Umbilical cord (tissue), 2 donors: ENCODE results near the gene TMEM196. TPM values are rescaled to one million over a fixed set of nuclear protein-coding genes. Genes with fewer than 3 reads are reported as not detected.
"Not testable (repeated sequence)": the region's sequence is repeated elsewhere in the genome, so short reads cannot be mapped to it uniquely, and the experiment has no call there.

Experiments used
- DNase-seq: peaks from one replicate; pipeline ENCODE4 v3.0.0-alpha.2; 2015; ENCODE audit warnings: low spot score
- total RNA-seq: library from RNA; depleted of rRNA; stranded (reverse); fragments of >200 nt; gene quantifications from one replicate; pipeline ENCODE4 v1.2.3, GENCODE V29; 2014; ENCODE audit warnings: low replicate concordance; ENCODE audit not compliant: insufficient read depth

The TMEM196 gene
- total RNA-seq, 1 donor from 2014 or later, result 14.9 TPM

- DNase-seq, result no peak
Measured at GRCh38 chr7:19707240-19707639, 66.2 kb downstream of the TMEM196 start.

GRCh38 chr7:19705663-19706062 is 67.8 kb downstream of the TMEM196 start:
- DNase-seq, result no peak

GRCh38 chr7:19701471-19701870 is 71.9 kb downstream of the TMEM196 start:
- no peak for DNase-seq

GRCh38 chr7:19700936-19701335 is 72.5 kb downstream of the TMEM196 start:
- DNase-seq, result no peak

GRCh38 chr7:19698331-19698730 is 75.1 kb downstream of the TMEM196 start:
- no peak for DNase-seq

- no peak for DNase-seq
Measured at GRCh38 chr7:19696926-19697325, 76.5 kb downstream of the TMEM196 start.

GRCh38 chr7:19692111-19692828 is 81.1 kb downstream of the TMEM196 start:
- no peak for DNase-seq

- no peak for DNase-seq
Measured at GRCh38 chr7:19690736-19691135, 82.7 kb downstream of the TMEM196 start.

- DNase-seq, result not testable (repeated sequence)
Measured at GRCh38 chr7:19689130-19689529, 84.3 kb downstream of the TMEM196 start.

GRCh38 chr7:19681596-19681995 is 91.8 kb downstream of the TMEM196 start:
- DNase-seq, result no peak

GRCh38 chr7:19677180-19677579 is 96.2 kb downstream of the TMEM196 start:
- DNase-seq, result peak; percentile 49

GRCh38 chr7:19675816-19676215 is 97.6 kb downstream of the TMEM196 start:
- no peak for DNase-seq

- peak; percentile 74 for DNase-seq
Measured at GRCh38 chr7:19674266-19674960, 99.0 kb downstream of the TMEM196 start.

GRCh38 chr7:19670806-19671205 is 102.6 kb downstream of the TMEM196 start:
- no peak for DNase-seq

Other genes starting within 250 kb of the TMEM196 start
- gene POLR1F, start 64.6 kb downstream of the TMEM196 start, total RNA-seq, result 20.2 TPM